AG10803 (cell line): Measurements from ENCODE around the gene SCP2.

Experiments used
- DNase-seq: peaks from one replicate; pipeline ENCODE4 v3.0.0; 2010; ENCODE audit warnings: low read depth
- H3K4me3 ChIP-seq: 2 replicates; pipeline ENCODE4 v1.5.1; 2011; ENCODE audit warnings: mild to moderate bottlenecking, low read length, control low read depth
- TF ChIP-seq, protein P1 (sequence below): conservative IDR thresholded peaks from 2 replicates; pipeline ENCODE4 v1.5.1; 2011; ENCODE audit warnings: mild to moderate bottlenecking, low read length, control low read depth, inconsistent platforms

SCP2 gene

DNA sequence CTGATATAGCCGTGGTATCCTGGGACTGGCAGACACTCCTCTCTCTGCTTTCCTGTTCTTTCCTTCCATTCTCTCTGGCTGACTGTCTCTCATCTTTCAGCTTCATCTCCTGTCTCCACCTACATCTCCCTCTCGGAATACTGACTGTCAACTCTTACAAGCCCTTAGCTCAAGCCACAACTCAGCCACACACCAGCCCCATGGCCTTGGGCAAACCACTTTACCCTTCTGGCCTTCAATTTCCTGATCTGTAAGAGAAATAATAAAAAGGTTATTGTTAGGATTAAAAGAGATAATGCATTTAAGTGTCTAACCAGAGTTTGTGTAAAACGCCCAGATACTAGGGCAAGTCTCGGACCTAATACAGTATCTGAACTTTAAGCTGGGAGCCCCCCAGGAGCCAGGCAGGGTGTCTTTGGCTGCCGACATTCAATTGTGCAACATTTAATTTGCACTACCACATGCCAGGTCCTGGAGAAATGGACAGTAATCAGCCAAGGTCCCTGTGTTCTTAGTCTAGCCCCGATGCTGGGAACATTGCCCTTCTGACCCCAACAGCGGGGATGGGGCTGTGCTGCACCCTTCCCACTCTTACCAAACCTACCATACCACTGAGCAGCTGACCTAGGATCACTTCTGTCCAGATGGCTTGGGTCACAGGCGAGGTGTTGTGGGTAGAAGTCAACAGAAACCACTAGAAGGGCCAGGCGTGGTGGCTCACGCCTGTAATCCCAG, 10.7 kb upstream of the SCP2 start:
- no peak for DNase-seq
- TF ChIP-seq, protein P1, sequence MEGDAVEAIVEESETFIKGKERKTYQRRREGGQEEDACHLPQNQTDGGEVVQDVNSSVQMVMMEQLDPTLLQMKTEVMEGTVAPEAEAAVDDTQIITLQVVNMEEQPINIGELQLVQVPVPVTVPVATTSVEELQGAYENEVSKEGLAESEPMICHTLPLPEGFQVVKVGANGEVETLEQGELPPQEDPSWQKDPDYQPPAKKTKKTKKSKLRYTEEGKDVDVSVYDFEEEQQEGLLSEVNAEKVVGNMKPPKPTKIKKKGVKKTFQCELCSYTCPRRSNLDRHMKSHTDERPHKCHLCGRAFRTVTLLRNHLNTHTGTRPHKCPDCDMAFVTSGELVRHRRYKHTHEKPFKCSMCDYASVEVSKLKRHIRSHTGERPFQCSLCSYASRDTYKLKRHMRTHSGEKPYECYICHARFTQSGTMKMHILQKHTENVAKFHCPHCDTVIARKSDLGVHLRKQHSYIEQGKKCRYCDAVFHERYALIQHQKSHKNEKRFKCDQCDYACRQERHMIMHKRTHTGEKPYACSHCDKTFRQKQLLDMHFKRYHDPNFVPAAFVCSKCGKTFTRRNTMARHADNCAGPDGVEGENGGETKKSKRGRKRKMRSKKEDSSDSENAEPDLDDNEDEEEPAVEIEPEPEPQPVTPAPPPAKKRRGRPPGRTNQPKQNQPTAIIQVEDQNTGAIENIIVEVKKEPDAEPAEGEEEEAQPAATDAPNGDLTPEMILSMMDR: no peak
- H3K4me3 ChIP-seq: no peak overlapping the region

DNA sequence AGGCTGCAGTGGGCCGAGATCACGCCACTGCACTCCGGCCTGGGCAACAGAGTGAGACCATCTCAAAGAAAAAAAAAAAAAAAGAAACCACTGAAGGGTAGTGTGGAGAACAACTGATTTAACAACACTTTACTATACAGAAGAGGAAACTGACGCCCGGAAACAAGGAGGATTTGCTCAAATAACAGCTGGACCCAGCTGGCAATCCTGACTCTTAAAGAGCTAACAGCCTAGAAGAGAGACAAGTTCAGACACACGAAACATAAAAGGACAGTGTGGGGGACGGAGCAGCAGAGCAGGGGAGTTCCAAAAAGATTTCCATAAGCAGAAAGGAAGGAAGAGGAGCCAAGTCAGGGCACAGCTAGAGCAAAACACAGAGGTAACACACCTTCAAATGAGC, 9.9 kb upstream of the SCP2 start:
- DNase-seq: no peak
- no peak overlapping the region for H3K4me3 ChIP-seq
- TF ChIP-seq, protein P1: no peak

DNA sequence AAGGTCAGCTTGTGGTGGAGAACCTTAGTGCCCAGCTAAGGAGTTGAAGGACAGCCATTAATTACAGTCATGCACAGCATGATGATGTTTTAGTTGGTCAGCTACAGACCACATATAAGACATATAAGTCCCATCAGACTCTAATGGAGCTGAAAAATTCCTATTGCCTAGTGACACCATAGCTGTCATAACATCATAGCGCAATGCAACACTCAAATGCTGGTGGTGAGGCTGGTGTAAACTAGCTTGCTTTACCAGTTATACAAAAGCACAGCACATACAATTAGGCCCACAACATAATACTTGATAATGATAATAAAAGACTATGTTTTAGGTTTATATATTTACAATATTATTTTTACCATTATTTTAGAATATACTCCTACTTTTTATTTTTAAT, 9.5 kb upstream of the SCP2 start:
- DNase-seq: no peak
- H3K4me3 ChIP-seq: no peak overlapping the region
- TF ChIP-seq, protein P1: no peak

DNA sequence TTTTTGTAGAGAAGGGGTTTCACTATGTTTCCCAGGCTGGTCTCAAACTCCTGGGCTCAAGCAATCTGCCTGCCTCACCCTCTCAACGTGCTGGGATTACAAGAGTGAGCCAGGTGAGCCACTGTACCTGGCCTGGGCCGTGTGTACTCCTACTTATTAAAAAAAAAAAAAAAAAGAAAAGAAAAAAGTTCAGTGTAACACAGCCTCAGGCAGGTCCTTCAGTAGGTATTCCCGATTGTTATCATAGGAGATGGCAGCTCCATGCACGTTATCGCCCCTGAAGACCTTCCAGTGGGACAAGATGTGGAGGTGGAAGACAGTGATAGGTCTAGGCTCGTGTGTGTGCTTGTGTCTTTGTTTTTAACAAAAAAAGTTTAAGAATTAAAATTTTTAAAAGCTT, 8.9 kb upstream of the SCP2 start:
- TF ChIP-seq, protein P1: no peak
- no peak overlapping the region for H3K4me3 ChIP-seq
- no peak for DNase-seq

DNA sequence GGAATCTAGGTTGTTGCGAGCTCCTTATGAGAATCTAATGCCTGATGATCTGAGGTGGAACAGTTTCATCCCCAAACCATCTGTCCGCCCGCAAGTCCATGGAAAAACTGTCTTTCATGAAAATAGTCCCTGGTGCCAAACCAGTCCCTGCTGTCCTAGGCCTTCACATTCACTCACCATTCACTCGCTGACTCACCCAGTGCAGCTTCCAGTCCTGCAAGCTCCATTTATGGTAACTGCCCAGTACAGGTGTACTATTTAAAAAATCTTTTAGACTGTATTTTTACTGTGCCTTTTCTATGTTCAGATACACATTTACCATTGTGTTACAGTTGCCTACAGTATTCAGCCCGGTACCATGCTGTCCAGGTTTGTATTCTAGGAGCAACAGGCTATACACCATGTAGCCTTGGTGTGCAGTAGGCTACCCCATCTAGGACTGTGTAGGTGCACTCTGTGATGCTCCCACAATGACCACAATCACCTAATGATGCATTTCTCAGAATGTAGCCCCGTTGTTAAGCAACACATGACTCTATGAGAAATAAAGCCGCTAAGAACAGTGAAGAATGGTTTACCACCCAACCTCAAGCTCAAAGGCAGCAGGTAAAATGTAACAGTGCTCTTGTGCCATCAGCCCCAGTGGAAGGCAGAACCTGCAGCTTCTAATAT, 7.9 kb upstream of the SCP2 start:
- no peak overlapping the region for H3K4me3 ChIP-seq
- TF ChIP-seq, protein P1: no peak
- no peak for DNase-seq

DNA sequence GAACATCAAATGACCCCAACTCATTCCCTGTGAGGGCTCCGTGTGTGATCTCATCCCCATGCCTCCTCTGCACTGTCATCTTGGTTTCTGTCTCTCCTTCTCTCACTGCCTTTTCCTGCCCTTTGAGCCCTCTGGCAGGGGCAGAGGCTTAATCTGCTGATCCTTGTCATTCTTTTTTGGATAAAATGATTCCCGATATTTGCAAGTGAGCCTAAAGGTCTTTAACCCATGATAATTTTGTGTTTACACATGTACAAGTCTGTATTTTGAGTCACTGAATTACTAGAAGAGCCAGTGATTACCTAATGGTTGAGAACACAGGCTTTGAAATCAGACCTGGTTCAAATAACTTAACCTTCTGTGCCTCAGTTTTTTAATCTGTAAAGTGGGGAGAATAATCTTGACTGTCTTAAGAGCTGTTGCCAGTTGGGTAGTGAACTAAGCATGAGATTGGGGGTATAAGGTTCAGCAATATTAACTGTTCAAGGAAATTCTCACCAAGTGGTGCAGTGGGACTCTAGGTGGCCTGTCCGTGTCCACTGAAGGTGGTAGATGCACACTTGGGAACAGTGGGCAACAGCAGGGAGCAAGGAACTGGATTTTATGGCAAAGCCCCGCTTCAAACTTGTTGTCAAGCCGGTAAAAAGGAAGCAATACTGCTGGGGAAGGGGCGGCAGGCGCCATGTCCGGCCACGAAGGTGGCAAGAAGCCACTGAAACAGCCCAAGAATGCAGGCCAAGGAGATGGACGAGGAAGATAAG, 7.2 kb upstream of the SCP2 start:
- TF ChIP-seq, protein P1: no peak
- H3K4me3 ChIP-seq: no peak overlapping the region
- DNase-seq: no peak
